Body of pancreas (tissue), 4 donors: ENCODE results near the gene RPS6KA1. TPM values are rescaled to one million over a fixed set of nuclear protein-coding genes. Genes with fewer than 3 reads are reported as not detected.
A peak's percentile ranks its signal among the peaks of the same experiment; 100 is the strongest.

Experiments used
- ATAC-seq: fragments of 150-250 bp; one replicate; pipeline ENCODE4 v1.9.1; 2016
- DNase-seq, 4 donors: peaks; one replicate each; pipeline ENCODE4 v3.0.0-alpha.2; 2019
- H3K27ac ChIP-seq, 4 donors: fragments of 200-600 bp; sonication (generic); 1 replicate in 3 of 4; 2 replicates in 1 of 4; pipeline versions ENCODE4 v1.5.1 to v1.6.1; 2016 to 2019; ENCODE audit warnings: mild to moderate bottlenecking in 1 of 4, mixed read lengths in 1 of 4, moderate library complexity in 1 of 4
- H3K27me3 ChIP-seq, 2 donors: fragments of 200-600 bp; sonication (generic); one replicate each; pipeline ENCODE4 v1.6.0; 2016; ENCODE audit warnings: mild to moderate bottlenecking in 1 of 2
- H3K36me3 ChIP-seq, 2 donors: fragments of 200-600 bp; sonication (generic); replicated peaks in 1 of 2; 2 replicates each; pipeline ENCODE4 v1.5.1; 2016; ENCODE audit warnings: low read depth in 2 of 2; ENCODE audit not compliant: insufficient read depth in 1 of 2
- H3K4me1 ChIP-seq: fragments of 200-600 bp; sonication (generic); one replicate; pipeline ENCODE4 v1.6.0; 2016
- H3K4me3 ChIP-seq, 2 donors: fragments of 200-600 bp; sonication (generic); 1 replicate in 1 of 2; 2 replicates in 1 of 2; pipeline ENCODE4 v1.5.1; 2016 to 2019
- H3K9me3 ChIP-seq, 3 donors: fragments of 200-600 bp; sonication (generic); 1 replicate in 2 of 3; 2 replicates in 1 of 3; pipeline ENCODE4 v1.5.1; 2016
- CTCF ChIP-seq, 7 experiments: fragments of 450-650 bp in 4 of 7; fragments of 200-600 bp in 3 of 7; sonication (generic) in 3 of 7; IDR thresholded peaks; one replicate each; pipeline ENCODE4 v1.5.1; 2016 to 2019; ENCODE audit warnings: antibody characterized with exemption in 7 of 7
- POLR2A ChIP-seq, 3 donors: fragments of 450-650 bp; IDR thresholded peaks; one replicate each; pipeline ENCODE4 v1.6.1; 2016; ENCODE audit warnings: antibody characterized with exemption in 3 of 3, mild to moderate bottlenecking in 2 of 3
- WGBS, 2 donors: methylation state at CpG; one replicate each; pipeline ENCODE4 v1.1.5; 2017; 5-methylcytosine and 5-hydroxymethylcytosine counted together
- intact Hi-C: fragments of 100-400 bp; cut with DNase I; formaldehyde crosslinking; loops from one replicate; pipeline ENCODE4 v1.15.1; 2023
- total RNA-seq, 2 donors: library from RNA; depleted of rRNA; stranded (reverse); fragments of >200 nt; gene quantifications; one replicate each; pipeline ENCODE4 v1.1.0, GENCODE V29; 2016

Gene RPS6KA1
- total RNA-seq, 2 donors from 2014 or later, result 20.1 to 30.4 TPM

GRCh38 chr1:26521669-26522030 lies 7.9 kb upstream of the RPS6KA1 start:
- no peak for TF ChIP-seq CTCF (IDR thresholded peaks at IDR 0.05)
- no peak for TF ChIP-seq POLR2A (IDR thresholded peaks at IDR 0.05)
- Histone ChIP-seq H3K9me3 (no peaks in the 10 kb centered on the region), H3K4me1 (no peaks in the 10 kb centered on the region), H3K36me3 (no peaks in the 10 kb centered on the region), H3K4me3 (no peak overlapping the region), H3K27me3 (no peaks in the 10 kb centered on the region), H3K27ac (no peak overlapping the region)
- ATAC-seq (no peak), DNase-seq (no peak)
- intact Hi-C loops, result no loop called here
- WGBS, 2 donors, result 57 to 62% methylated on average over 14 of the region's 14 CpGs

GRCh38 chr1:26522073-26522472 lies 7.5 kb upstream of the RPS6KA1 start:
- Histone ChIP-seq H3K9me3 (no peaks in the 10 kb centered on the region), H3K4me3 (no peak overlapping the region), H3K27ac (no peak overlapping the region), H3K4me1 (no peaks in the 10 kb centered on the region), H3K27me3 (no peaks in the 10 kb centered on the region), H3K36me3 (no peaks in the 10 kb centered on the region)
- intact Hi-C loops, result no loop called here
- DNase-seq (no peak), ATAC-seq (no peak)
- TF ChIP-seq POLR2A (IDR thresholded peaks at IDR 0.05) (no peak), CTCF (IDR thresholded peaks at IDR 0.05) (no peak)

GRCh38 chr1:26524181-26524580 lies 5.4 kb upstream of the RPS6KA1 start:
- H3K4me3 ChIP-seq, result no peak overlapping the region
- H3K36me3 ChIP-seq, result no peaks in the 10 kb centered on the region
- H3K27me3 ChIP-seq, result no peaks in the 10 kb centered on the region
- ATAC-seq, result no peak
- H3K9me3 ChIP-seq, result no peaks in the 10 kb centered on the region
- DNase-seq, result no peak
- WGBS, 2 donors, result 52 to 55% methylated on average over 4 of the region's 4 CpGs
- intact Hi-C loops, result no loop called here
- H3K4me1 ChIP-seq, result peaks cover 2% of the 10 kb centered on the region
- TF ChIP-seq POLR2A (IDR thresholded peaks at IDR 0.05), result no peak
- TF ChIP-seq CTCF (IDR thresholded peaks at IDR 0.05), result no peak
- no peak overlapping the region for H3K27ac ChIP-seq

GRCh38 chr1:26526287-26526686 lies 3.3 kb upstream of the RPS6KA1 start:
- Histone ChIP-seq H3K4me3 (no peak overlapping the region), H3K27me3 (no peaks in the 10 kb centered on the region), H3K27ac (no peak overlapping the region), H3K36me3 (no peaks in the 10 kb centered on the region), H3K9me3 (no peaks in the 10 kb centered on the region), H3K4me1 (peaks cover 16% of the 10 kb centered on the region)
- WGBS, 2 donors, result 73 to 81% methylated on average over 5 of the region's 5 CpGs
- ATAC-seq, result no peak
- intact Hi-C loops, result no loop called here
- TF ChIP-seq CTCF (IDR thresholded peaks at IDR 0.05), result no peak
- TF ChIP-seq POLR2A (IDR thresholded peaks at IDR 0.05), result no peak
- no peak for DNase-seq

GRCh38 chr1:26529405-26529654 lies 231 bp upstream of the RPS6KA1 start:
- TF ChIP-seq POLR2A (IDR thresholded peaks at IDR 0.05) (no peak), CTCF (IDR thresholded peaks at IDR 0.05) (no peak)
- ATAC-seq (peak; percentile 8), DNase-seq (no peak)
- H3K4me1 ChIP-seq, result peaks cover 46% of the 10 kb centered on the region
- no peaks in the 10 kb centered on the region for H3K27me3 ChIP-seq
- H3K36me3 ChIP-seq, result no peaks in the 10 kb centered on the region
- peak overlapping the region in 1 of 2 donors; percentile 8 for H3K4me3 ChIP-seq
- H3K9me3 ChIP-seq, result no peaks in the 10 kb centered on the region
- peak overlapping the region in 3 of 4 donors; percentile 86 to 92 (median 89) for H3K27ac ChIP-seq
- WGBS, 2 donors, result 0 to 3% methylated on average over 2 to 6 of the region's 19 CpGs
- intact Hi-C loops, result no loop called here
